WTC11 (cell line): ENCODE data around the gene KDM2A. TPM values are rescaled to one million over a fixed set of nuclear protein-coding genes. Genes with fewer than 3 reads are reported as not detected.

ENCODE experiments used
- ATAC-seq: fragments of 200-7000 bp; cut with Tn5 transposase; 2 replicates; pipeline ENCODE4 v1.10.0; 2021; ENCODE audit warnings: mild to moderate bottlenecking, moderate library complexity
- CTCF ChIA-PET: fragments of 300-600 bp; sonication (Branson Sonifier 250); formaldehyde crosslinking; loops from one replicate; lab custom pipeline; 2021; ENCODE audit warnings: antibody characterized with exemption; lab: Charles Lee
- POLR2A ChIA-PET: fragments of 350-600 bp; sonication (Branson Sonifier 250); formaldehyde crosslinking; loops from one replicate; lab custom pipeline; 2021; ENCODE audit warnings: antibody characterized with exemption; lab: Charles Lee
- DNase-seq: peaks from one replicate; pipeline ENCODE4 v3.0.0; 2021; ENCODE audit warnings: low spot score
- H3K27ac Mint-ChIP-seq: 2 replicates; pipeline ENCODE4 v1.8.0; 2021; ENCODE audit warnings: mixed read lengths
- H3K27me3 Mint-ChIP-seq: 2 replicates; pipeline ENCODE4 v1.8.0; 2021; ENCODE audit warnings: low read depth, mild to moderate bottlenecking, moderate library complexity, mixed read lengths
- H3K36me3 Mint-ChIP-seq: 2 replicates; pipeline ENCODE4 v1.8.0; 2021; ENCODE audit warnings: mixed read lengths
- H3K4me1 Mint-ChIP-seq: 2 replicates; pipeline ENCODE4 v1.8.0; 2022; ENCODE audit warnings: mixed read lengths
- H3K4me3 Mint-ChIP-seq: 2 replicates; pipeline ENCODE4 v1.8.0; 2021; ENCODE audit warnings: mild to moderate bottlenecking, moderate library complexity, mixed read lengths
- H3K9me3 Mint-ChIP-seq: 2 replicates; pipeline ENCODE4 v1.8.0; 2021; ENCODE audit warnings: mixed read lengths
- CREM ChIP-seq: sonication (generic); formaldehyde crosslinking; IDR thresholded peaks from 2 replicates; pipeline ENCODE4 v1.8.1; 2022; ENCODE audit warnings: mild to moderate bottlenecking, missing genetic modification reagents, moderate library complexity
- E2F5 ChIP-seq: sonication (generic); formaldehyde crosslinking; IDR thresholded peaks from 2 replicates; pipeline ENCODE4 v1.8.1; 2022; ENCODE audit warnings: mild to moderate bottlenecking, moderate library complexity, missing genetic modification reagents
- ERG ChIP-seq: fragments of 250-450 bp; sonication (Bioruptor Pico); IDR thresholded peaks from 2 replicates; pipeline ENCODE4 v1.8.0; 2021; ENCODE audit warnings: mild to moderate bottlenecking
- FOXP4 ChIP-seq: sonication (generic); formaldehyde crosslinking; IDR thresholded peaks from 2 replicates; pipeline ENCODE4 v1.8.0; 2022; ENCODE audit warnings: mild to moderate bottlenecking, missing genetic modification reagents
- GABPB1 ChIP-seq: sonication (generic); formaldehyde crosslinking; IDR thresholded peaks from 2 replicates; pipeline ENCODE4 v1.8.1; 2023; ENCODE audit warnings: mild to moderate bottlenecking, missing genetic modification reagents
- GRHL2 ChIP-seq: fragments of 250-450 bp; sonication (Bioruptor Pico); IDR thresholded peaks from 2 replicates; pipeline ENCODE4 v1.8.0; 2022; ENCODE audit warnings: mild to moderate bottlenecking, moderate library complexity; ENCODE audit not compliant: insufficient replicate concordance, severe bottlenecking
- HMGXB4 ChIP-seq: sonication (generic); formaldehyde crosslinking; IDR thresholded peaks from 2 replicates; pipeline ENCODE4 v1.8.1; 2023; ENCODE audit warnings: mild to moderate bottlenecking, moderate library complexity, missing genetic modification reagents
- MAX ChIP-seq: sonication (generic); formaldehyde crosslinking; IDR thresholded peaks from 2 replicates; pipeline ENCODE4 v1.8.0; 2022; ENCODE audit warnings: mild to moderate bottlenecking, missing genetic modification reagents
- MXD4 ChIP-seq: fragments of 250-450 bp; sonication (Bioruptor Pico); IDR thresholded peaks from 2 replicates; pipeline ENCODE4 v1.8.0; 2021; ENCODE audit warnings: mild to moderate bottlenecking, moderate library complexity, borderline replicate concordance
- MYBL2 ChIP-seq: sonication (generic); formaldehyde crosslinking; IDR thresholded peaks from 2 replicates; pipeline ENCODE4 v1.8.1; 2023; ENCODE audit warnings: mild to moderate bottlenecking, moderate library complexity, missing genetic modification reagents
- TCF7 ChIP-seq: sonication (generic); formaldehyde crosslinking; IDR thresholded peaks from 2 replicates; pipeline ENCODE4 v1.8.0; 2022; ENCODE audit warnings: mild to moderate bottlenecking, low read depth, missing genetic modification reagents, moderate library complexity
- USF2 ChIP-seq: sonication (generic); formaldehyde crosslinking; IDR thresholded peaks from 2 replicates; pipeline ENCODE4 v1.8.1; 2023; ENCODE audit warnings: mild to moderate bottlenecking, missing genetic modification reagents, moderate library complexity
- ZBTB21 ChIP-seq: sonication (generic); formaldehyde crosslinking; IDR thresholded peaks from 2 replicates; pipeline ENCODE4 v1.8.1; 2023; ENCODE audit warnings: mild to moderate bottlenecking, missing genetic modification reagents, borderline replicate concordance
- ZNF138 ChIP-seq: sonication (generic); formaldehyde crosslinking; conservative IDR thresholded peaks from 2 replicates; pipeline ENCODE4 v1.8.1; 2022; ENCODE audit warnings: mild to moderate bottlenecking, moderate library complexity, missing genetic modification reagents
- ZNF219 ChIP-seq: sonication (generic); formaldehyde crosslinking; IDR thresholded peaks from 2 replicates; pipeline ENCODE4 v1.8.0; 2023; ENCODE audit warnings: missing genetic modification reagents, mild to moderate bottlenecking, borderline replicate concordance
- ZNF232 ChIP-seq: sonication (generic); formaldehyde crosslinking; IDR thresholded peaks from 2 replicates; pipeline ENCODE4 v1.8.0; 2022; ENCODE audit warnings: mild to moderate bottlenecking, missing genetic modification reagents
- ZNF317 ChIP-seq: sonication (generic); formaldehyde crosslinking; IDR thresholded peaks from 2 replicates; pipeline ENCODE4 v1.8.1; 2023; ENCODE audit warnings: low read depth, mild to moderate bottlenecking, moderate library complexity, missing genetic modification reagents, borderline replicate concordance
- ZNF512 ChIP-seq: sonication (generic); formaldehyde crosslinking; IDR thresholded peaks from 2 replicates; pipeline ENCODE4 v1.8.1; 2022; ENCODE audit warnings: missing genetic modification reagents, borderline replicate concordance
- ZNF671 ChIP-seq: fragments of 250-450 bp; sonication (Bioruptor Pico); IDR thresholded peaks from 2 replicates; pipeline ENCODE4 v1.8.0; 2021; ENCODE audit warnings: mild to moderate bottlenecking
- total RNA-seq: library from RNA; stranded (reverse); gene quantifications from 3 replicates; pipeline ENCODE4 v1.2.3, GENCODE V29; 2021

The KDM2A gene
- total RNA-seq, 1 experiment from 2014 or later: 58.0 TPM

GRCh38 chr11:67284811-67285540 is 165.9 kb downstream of the KDM2A start:
- POLR2A ChIA-PET: no interaction called here
- Mint-ChIP-seq H3K27ac (no peak overlapping the region), H3K4me3 (no peak overlapping the region), H3K4me1 (peaks cover 14% of the 10 kb centered on the region), H3K9me3 (no peaks in the 10 kb centered on the region), H3K36me3 (peaks cover 11% of the 10 kb centered on the region), H3K27me3 (no peaks in the 10 kb centered on the region)
- no peak for DNase-seq
- no peak for ATAC-seq
- TF ChIP-seq ZBTB21 (no peak), MXD4 (no peak), MYBL2 (CRISPR knock-in tag) (no peak), ZNF317 (CRISPR knock-in tag) (no peak), ZNF512 (no peak), MAX (CRISPR knock-in tag) (no peak), TCF7 (CRISPR knock-in tag) (no peak), ZNF138 (CRISPR knock-in tag) (no peak), GRHL2 (no peak), USF2 (CRISPR knock-in tag) (no peak), ZNF232 (no peak), HMGXB4 (CRISPR knock-in tag) (no peak), CREM (no peak), GABPB1 (CRISPR knock-in tag) (no peak), ZNF219 (CRISPR knock-in tag) (no peak)
- CTCF ChIA-PET: interaction anchor here (0.7 kb wide), 1 partner anchor 18 kb away, joined by 5 read pairs; the partner anchor contains the start of gene SSH3

- ATAC-seq (no peak), DNase-seq (no peak)
- CTCF ChIA-PET: interaction anchor here (0.7 to 1.4 kb wide), 7 partner anchors 8 to 116 kb away, joined by 3 to 7 read pairs (median 5); partner anchors contain the start of genes PPP1CA and SSH3
- H3K4me3 Mint-ChIP-seq: no peak overlapping the region
- H3K4me1 Mint-ChIP-seq: peaks cover 15% of the 10 kb centered on the region
- H3K36me3 Mint-ChIP-seq: peaks cover 9% of the 10 kb centered on the region; the same call in 1 of the 2 replicates
- no peak overlapping the region for H3K27ac Mint-ChIP-seq
- POLR2A ChIA-PET: interaction anchor here (0.6 to 1.5 kb wide), 2 partner anchors 46 to 157 kb away, joined by 3 to 4 read pairs; partner anchors contain the start of gene CORO1B
- no peak for TF ChIP-seq ZNF219 (CRISPR knock-in tag)
- TF ChIP-seq E2F5 (CRISPR knock-in tag): no peak
- no peak for TF ChIP-seq FOXP4 (CRISPR knock-in tag)
- TF ChIP-seq ZNF671 (CRISPR knock-in tag): no peak
- no peak for TF ChIP-seq ERG (CRISPR knock-in tag)
- no peaks in the 10 kb centered on the region for H3K9me3 Mint-ChIP-seq
- H3K27me3 Mint-ChIP-seq: no peaks in the 10 kb centered on the region
These were observed 166.8 kb downstream of the KDM2A start for GRCh38 chr11:67285541-67286498.
